Progenitor cell of endocrine pancreas (in vitro differentiated cells): ENCODE results near the gene TSSC4. TPM values are rescaled to one million over a fixed set of nuclear protein-coding genes. Genes with fewer than 3 reads are reported as not detected.

ENCODE experiments used
- DNase-seq: peaks from one replicate; pipeline ENCODE4 v3.0.0; 2021; ENCODE audit warnings: low spot score; ENCODE audit not compliant: unreplicated experiment
- H3K27ac Mint-ChIP-seq: 2 replicates; pipeline ENCODE4 v1.8.0; 2021; ENCODE audit warnings: mild to moderate bottlenecking, moderate library complexity, mixed read lengths
- H3K27me3 Mint-ChIP-seq: 2 replicates; pipeline ENCODE4 v1.8.0; 2021; ENCODE audit warnings: mixed read lengths
- H3K36me3 Mint-ChIP-seq: 2 replicates; pipeline ENCODE4 v1.8.0; 2022; ENCODE audit warnings: mixed read lengths; ENCODE audit not compliant: insufficient read depth
- H3K4me1 Mint-ChIP-seq: 2 replicates; pipeline ENCODE4 v1.8.0; 2021; ENCODE audit warnings: low read depth, mixed read lengths
- H3K4me3 Mint-ChIP-seq: 2 replicates; pipeline ENCODE4 v1.8.0; 2021; ENCODE audit warnings: low read depth, mild to moderate bottlenecking, moderate library complexity, mixed read lengths
- H3K9me3 Mint-ChIP-seq: 2 replicates; pipeline ENCODE4 v1.8.0; 2021; ENCODE audit warnings: low read depth, mixed read lengths
- total RNA-seq: library from RNA; stranded (reverse); gene quantifications from 2 replicates; pipeline ENCODE4 v1.2.1, GENCODE V29; 2021
- TF ChIP-seq, protein P1 (sequence below): fragments of 200-600 bp; sonication (generic); IDR thresholded peaks from one replicate; pipeline ENCODE4 v1.5.0; 2021; ENCODE audit warnings: antibody characterized with exemption, mild to moderate bottlenecking; ENCODE audit not compliant: unreplicated experiment

The TSSC4 gene
- total RNA-seq, 1 donor from 2014 or later: 50.2 TPM

DNA sequence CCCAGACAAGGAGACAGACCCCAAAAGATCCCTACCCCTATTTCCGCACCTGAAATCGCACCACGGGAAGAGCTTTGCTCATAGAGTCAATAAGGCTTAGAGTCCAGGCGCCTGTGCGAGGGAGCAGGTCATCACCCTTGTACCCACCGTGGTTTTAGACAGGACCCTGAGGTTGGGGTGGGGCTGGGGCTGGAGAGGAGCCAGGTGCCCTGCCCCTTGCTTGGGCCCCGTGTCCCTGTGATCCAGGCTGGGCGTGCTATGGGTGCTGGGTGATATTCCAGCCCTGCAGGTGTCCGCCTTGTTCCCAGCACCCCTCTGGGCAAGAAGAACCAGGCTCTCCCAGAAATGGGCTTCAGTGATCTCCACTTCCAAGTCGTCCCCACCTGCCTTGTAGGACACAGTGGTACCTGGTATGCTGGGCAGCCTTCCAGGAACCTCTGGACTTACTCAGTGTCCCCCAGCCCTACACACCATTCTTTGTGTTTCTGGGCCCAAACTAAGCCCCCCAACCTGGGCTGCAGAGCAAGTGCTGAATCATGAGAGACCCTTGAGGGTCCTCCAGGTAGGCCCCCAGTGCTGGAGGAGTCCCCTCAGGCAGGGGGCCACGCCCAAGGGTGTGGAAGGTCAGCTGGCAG lies 18.9 kb upstream of the TSSC4 start:
- no peak overlapping the region for H3K4me3 Mint-ChIP-seq

DNA sequence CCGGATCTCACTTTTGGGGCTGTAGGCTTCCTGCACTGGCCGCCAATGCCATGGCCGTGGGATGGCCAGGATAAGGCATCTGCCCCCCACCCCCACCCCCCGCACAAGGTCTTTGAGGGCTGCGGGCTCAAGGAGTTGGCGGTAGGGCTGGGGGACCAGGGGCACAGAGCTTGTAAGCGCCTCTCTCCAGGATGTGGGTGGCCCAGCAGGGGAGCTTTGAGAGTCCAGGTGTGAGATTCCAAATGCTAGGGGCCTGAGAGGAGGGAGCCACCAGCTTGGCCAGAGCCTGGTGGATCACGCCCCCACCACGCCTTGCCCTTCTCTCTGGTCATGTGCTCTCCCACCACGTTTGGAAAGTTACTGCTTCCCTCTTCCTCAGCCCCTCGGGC lies 18.4 kb upstream of the TSSC4 start:
- H3K27ac Mint-ChIP-seq: no peak overlapping the region

More for the DNA sequence above, 18.9 kb upstream of the TSSC4 start:
- H3K9me3 Mint-ChIP-seq: no peaks in the 10 kb centered on the region
- DNase-seq: no peak
- peaks cover 7% of the 10 kb centered on the region for H3K4me1 Mint-ChIP-seq
- TF ChIP-seq, protein P1, sequence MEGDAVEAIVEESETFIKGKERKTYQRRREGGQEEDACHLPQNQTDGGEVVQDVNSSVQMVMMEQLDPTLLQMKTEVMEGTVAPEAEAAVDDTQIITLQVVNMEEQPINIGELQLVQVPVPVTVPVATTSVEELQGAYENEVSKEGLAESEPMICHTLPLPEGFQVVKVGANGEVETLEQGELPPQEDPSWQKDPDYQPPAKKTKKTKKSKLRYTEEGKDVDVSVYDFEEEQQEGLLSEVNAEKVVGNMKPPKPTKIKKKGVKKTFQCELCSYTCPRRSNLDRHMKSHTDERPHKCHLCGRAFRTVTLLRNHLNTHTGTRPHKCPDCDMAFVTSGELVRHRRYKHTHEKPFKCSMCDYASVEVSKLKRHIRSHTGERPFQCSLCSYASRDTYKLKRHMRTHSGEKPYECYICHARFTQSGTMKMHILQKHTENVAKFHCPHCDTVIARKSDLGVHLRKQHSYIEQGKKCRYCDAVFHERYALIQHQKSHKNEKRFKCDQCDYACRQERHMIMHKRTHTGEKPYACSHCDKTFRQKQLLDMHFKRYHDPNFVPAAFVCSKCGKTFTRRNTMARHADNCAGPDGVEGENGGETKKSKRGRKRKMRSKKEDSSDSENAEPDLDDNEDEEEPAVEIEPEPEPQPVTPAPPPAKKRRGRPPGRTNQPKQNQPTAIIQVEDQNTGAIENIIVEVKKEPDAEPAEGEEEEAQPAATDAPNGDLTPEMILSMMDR: no peak
- H3K27ac Mint-ChIP-seq: no peak overlapping the region
- H3K36me3 Mint-ChIP-seq: peaks cover 2% of the 10 kb centered on the region
- peaks cover under 1% of the 10 kb centered on the region for H3K27me3 Mint-ChIP-seq

DNA sequence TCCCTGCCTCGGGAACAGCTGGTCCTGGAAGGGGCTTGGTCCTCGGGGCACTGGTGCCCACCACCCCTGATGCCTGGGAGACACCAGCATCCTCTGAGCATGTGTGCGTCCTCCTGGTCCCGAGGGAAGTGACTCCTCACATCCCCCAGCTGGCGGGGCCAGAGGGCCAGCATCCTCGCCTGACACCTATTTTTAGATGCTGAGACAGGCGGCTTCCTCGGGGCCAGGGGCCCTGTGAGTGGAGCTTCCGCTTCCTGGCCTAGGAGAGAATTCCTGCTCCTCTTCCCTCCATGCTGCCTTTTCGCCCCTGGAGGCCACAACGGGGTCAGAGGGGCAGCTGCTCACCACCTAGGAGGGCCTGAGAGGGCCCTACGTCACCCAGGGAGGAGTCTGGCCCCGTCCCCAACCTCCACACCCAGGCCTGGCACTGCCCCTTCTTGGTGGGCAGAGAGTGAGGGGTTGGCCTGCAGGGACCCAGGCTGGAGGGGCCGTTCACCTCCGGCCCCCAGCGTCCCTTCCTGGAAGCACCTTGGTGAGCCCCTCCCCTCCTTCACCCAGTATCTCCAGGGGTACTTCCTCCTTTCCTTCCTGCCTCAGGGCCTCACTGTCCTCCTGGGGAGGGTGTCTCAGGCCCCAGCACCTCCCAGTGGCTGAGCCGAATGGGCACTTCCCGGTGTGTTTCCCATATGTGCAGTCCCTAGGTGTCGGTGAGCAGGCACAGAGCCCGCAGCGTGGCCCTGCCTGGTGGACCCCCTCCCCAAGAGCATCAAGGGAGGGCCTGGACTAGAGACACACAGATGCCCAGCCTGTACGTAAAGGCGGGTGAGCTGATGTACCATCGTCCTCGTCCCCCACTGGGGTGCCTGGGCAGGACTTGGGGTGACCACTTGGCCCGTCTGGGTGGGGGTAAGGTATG lies 17.4 kb upstream of the TSSC4 start:
- H3K4me3 Mint-ChIP-seq: no peak overlapping the region
- no peaks in the 10 kb centered on the region for H3K27me3 Mint-ChIP-seq
- H3K4me1 Mint-ChIP-seq: peaks cover 6% of the 10 kb centered on the region
- no peak for DNase-seq
- peaks cover 2% of the 10 kb centered on the region for H3K36me3 Mint-ChIP-seq
- H3K27ac Mint-ChIP-seq: no peak overlapping the region
- no peaks in the 10 kb centered on the region for H3K9me3 Mint-ChIP-seq
- TF ChIP-seq, protein P1: no peak

More for the DNA sequence above, 18.4 kb upstream of the TSSC4 start:
- no peak for DNase-seq
- H3K27me3 Mint-ChIP-seq: no peaks in the 10 kb centered on the region
- H3K9me3 Mint-ChIP-seq: no peaks in the 10 kb centered on the region
- no peak overlapping the region for H3K4me3 Mint-ChIP-seq
- peaks cover 2% of the 10 kb centered on the region for H3K36me3 Mint-ChIP-seq
- H3K4me1 Mint-ChIP-seq: peaks cover 7% of the 10 kb centered on the region
- TF ChIP-seq, protein P1: no peak

DNA sequence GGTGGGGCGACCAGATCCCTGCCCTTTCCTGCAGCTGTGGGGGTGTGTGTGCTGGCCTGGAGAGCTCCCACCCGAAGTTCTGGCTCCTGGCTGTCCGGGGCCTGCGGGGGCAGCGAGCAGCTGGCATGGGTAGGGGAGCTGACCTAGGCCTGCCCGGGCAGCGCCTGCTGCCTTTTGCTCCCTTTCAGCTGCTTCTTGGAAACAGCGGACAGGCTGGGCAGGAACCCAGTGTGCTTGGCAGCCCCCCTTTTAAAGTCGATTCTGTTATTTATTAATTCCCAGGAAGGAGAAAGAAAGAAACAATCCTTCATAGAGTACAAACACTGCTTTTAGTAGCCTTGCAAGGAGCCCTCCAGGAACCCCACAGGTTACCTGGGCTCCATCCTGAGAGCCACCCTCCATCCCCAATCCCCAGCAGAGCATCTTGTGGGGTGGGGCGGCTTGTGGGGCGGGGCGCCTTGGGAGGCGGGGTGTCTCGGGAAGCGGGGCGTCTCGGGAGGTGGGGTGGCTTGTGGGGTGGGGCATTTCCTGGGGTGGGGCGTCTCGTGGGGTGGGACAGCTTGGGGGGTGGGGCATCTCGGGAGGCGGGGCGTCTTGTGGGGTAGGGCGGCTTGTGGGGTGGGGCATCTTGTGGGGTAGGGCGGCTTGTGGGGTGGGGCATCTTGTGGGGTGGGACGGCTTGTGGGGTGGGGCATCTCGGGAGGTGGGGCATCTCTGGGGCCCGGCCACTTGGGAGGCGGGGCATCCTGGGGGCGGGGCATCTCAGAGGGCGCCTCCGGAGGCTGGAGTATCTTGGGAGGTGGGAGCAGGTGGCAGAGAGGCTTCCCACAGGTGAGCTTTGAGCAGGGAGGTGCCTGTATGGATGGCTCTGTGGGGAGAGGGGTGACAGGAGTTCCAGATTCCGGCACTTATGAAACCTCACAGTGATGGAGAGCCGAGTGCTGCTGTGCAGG lies 16.4 kb upstream of the TSSC4 start:
- H3K4me1 Mint-ChIP-seq: no peaks in the 10 kb centered on the region
- TF ChIP-seq, protein P1: no peak
- H3K4me3 Mint-ChIP-seq: no peak overlapping the region
- H3K36me3 Mint-ChIP-seq: peaks cover 2% of the 10 kb centered on the region
- H3K9me3 Mint-ChIP-seq: no peaks in the 10 kb centered on the region
- no peak for DNase-seq
- H3K27ac Mint-ChIP-seq: no peak overlapping the region
- H3K27me3 Mint-ChIP-seq: no peaks in the 10 kb centered on the region
